HS-27A (cell line): ENCODE results near the gene SLC6A6.

Experiments
- DNase-seq: peaks from one replicate; pipeline ENCODE4 v3.0.0-alpha.2; 2012; ENCODE audit warnings: low read depth, missing footprints

SLC6A6 gene

DNA sequence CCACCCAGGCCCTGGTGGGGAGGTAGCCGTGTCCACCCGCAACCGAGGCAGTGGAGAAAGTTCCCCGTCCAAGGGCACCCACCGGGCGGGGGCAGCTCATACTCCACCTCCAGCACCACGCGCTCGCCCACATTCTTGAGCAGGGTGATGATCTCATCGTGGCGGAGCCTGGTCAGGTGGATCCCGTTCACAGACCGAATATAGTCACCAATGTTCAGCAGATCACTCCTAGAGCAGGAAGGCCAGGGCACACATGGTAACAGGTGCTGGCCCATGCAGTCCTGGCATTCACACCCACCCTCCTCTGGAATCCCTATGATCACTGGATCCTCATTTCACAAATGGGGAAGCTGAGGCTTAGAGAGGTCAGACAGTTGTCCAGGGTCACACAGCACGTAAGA lies 121.9 kb downstream of the SLC6A6 start:
- DNase-seq, result no peak

DNA sequence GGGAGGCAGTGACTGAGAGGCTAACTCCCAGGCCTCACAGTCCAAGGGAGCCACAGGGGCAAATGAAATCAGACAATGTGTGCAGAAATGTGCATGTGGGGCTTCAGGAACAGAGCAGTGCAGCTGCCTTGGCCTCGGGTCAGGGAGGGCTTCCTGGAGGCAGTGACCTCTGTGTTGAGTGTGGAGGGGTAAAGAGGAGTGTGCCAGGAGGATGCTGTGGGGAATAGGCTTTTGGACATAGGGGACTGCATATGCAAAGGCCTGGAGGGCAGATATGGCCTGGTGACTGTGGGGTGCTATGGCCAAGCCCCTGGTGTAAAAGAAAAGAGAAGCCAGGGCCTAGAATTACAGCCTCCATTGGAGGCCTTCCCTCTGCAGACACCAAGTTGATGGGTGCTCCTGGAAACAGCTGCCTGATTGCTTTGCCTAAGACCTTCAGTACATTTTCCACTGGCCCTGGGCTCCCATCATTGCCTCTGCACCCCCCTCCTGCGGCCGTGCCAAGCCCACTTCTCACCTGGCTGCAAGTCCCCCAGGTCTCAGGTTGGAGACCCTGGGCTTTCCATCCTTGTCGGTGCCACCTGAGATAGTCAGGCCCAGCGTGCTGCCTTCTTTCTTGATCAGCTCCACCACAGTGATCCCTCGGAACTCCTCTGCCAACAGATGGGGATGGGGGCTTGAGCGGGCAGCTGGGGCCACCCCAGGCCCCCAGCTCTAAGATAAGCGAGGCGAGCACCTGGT lies 122.7 kb downstream of the SLC6A6 start:
- no peak for DNase-seq

DNA sequence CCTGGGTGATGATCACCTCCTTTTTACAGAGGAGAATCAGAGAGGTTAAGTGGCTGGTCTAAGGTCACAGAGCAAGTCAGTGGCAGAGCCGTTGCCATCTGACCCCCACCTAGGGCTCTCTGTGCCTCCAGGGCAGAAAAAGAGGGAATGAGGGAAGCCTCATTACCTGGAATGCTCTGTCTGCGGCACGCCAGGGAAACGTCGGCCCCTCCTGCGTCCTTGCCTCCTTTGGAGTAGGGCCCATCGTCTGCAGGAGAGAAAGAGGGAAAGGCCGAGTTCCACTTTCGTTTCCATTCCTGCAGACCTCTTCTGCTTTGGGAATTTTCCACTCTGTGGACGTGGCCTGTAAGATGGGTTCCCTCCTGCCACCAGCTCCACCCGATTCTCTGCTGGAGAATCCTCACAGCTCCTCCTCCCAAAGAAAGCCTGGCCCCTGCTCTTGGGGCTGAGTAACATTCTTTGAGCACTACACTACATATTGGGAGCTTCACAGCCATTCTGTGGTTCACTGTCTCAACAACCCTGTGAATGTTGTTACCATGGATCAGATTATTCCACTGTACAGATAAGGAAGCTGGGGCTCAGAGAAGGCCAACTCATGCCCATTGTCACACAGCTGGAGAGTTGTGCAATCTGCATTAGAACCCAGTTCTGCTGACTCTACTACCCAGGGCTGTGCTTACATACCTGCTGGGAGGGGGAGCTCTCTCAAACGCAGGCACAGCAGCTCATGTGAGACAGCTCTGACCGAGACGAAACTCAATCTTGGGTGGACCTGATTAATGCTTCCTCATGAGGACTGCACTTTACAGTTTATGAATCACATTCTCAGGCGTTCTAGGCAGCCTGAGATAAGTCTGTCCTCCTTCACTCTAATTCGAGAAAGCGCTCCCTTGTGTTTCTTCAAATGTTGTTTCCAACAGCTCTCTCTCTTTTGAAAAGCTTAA lies 123.6 kb downstream of the SLC6A6 start:
- DNase-seq, result no peak

DNA sequence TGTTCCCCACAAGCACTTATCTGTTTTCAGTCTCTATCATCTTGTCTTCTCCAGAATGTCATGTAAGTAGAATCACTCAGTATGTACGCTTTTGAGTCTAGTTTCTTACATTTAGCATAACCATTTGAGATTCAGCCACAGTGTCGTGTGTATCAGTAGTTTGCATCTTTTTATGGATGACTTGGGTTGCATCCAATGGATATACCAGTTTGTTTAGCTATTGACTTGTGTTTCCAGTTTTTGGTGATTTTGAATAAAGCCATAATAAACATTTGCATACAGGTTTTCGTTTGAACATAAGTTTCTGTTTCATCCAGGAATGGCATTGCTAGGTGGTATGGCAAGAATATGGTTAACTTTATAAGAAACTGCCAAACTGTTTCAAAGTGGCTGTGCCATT lies 125.7 kb downstream of the SLC6A6 start:
- DNase-seq, result no peak

DNA sequence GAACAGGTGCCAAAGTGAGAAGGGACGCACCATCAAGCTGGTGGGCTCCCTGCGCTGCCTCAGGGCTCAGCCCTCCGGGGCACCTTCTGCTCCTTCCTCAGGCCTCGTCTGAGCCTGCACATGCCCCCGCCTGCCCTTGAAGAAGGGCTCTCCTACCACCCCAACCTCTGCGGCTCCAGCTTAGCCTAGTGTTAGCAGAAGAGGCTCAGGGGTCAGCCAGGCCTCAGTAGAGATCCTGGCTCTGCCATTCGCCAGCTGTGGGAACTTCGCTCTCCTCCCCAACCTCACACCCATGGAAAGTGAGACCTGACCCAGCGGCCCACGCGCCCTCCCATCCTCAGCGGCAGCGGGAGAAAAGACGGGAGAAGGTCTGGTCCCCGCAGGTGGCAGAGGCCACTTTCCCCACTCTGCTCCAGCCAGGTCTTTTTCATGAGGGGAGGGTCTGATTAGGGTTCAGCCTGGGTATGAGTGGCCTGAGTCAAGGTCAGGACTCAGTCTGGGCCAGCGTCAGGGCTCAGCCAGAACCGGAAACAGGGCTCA lies 129.5 kb downstream of the SLC6A6 start:
- DNase-seq, result no peak

DNA sequence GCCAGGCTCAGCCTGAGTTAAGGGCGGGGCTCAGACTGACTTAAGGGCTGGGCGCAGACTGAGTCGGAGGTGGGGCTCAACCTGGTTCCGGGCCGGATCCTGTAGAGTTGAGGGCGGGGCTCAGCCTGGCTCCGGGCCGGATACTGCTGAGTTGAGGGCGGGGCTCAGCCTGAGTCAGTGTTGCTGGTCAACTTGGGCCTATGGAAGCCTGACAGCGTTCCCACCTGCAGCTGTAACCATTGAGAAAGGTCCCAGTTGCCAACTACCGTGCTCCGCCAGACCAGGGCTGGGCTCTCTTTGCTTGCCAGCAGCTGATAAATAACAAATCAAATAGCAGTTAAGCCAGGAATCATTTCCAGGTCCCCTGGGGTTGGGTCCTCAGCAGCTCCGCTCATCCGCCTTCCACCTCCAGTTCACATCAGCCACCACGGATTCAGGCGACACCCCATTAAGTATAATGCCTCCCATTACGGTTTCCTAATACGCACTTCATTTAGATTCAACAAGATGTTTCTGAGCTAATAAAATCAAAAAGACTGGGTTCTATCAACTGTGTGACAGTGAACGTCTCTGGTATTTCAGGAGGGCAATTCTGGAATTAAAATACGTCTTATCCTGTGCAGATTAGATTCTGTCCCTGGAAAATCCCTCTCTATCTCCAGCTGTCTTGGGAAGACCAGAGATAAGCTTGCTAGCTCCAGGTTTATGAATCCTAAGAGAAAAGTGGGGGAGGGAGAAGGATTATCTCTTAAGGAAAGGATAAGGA lies 130.5 kb downstream of the SLC6A6 start:
- no peak for DNase-seq

DNA sequence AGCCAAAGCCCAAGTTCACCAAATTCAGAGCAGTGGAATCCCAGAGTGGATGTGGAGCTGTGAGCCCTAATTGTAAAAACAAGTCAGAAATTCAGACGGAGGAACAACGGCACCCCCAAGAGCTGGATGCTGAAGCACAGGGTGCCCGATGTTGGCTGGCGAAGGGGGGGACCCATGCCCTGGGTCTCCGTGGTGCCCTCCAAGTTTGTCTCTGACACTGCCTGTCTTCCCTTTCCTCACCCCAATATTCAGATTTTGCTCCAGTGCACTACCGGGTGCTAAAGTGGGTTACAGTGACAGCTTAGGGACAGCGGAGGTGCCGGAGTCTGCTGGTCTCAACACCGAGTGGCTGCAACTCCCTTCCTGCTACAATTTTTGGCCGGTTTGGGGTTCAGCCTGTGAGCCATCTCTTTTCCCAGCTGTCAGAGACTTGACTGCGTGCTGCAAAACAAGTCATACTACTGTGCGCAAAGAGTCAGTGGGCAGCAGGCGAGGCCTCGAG lies 131.1 kb downstream of the SLC6A6 start:
- DNase-seq, result no peak

DNA sequence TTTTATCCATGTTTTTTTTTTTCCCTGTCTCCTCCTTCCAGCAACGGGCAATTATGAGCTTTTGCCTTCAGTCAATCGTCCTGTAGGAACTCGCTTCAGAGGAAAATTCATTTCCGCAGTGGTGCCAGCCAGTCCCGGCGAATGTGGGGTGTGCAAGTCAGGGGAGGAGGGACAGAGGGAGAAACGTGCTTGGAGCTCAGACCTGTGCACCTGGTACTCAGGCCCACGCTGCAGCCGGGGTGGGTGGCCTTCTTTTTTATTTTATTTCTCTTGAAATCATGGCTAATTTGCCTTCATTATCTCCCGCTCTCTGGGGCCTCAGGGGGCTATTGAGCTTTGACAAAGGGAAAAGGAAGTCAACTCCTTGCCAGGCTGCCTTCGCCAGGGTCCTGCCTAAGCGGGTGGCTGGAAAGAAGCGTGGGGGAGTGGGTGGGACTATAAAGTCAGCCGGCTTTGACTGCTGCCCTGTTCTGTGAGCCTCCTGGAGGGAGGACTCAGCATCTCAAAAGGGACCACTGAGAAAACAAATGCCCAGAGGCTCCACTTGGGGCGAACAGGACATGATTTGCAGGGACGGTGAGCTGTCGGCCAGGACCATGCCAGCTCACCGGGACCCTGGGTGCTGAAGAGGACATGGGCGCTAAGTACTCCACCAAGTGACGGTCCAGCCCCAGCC lies 132.2 kb downstream of the SLC6A6 start:
- DNase-seq, result no peak

DNA sequence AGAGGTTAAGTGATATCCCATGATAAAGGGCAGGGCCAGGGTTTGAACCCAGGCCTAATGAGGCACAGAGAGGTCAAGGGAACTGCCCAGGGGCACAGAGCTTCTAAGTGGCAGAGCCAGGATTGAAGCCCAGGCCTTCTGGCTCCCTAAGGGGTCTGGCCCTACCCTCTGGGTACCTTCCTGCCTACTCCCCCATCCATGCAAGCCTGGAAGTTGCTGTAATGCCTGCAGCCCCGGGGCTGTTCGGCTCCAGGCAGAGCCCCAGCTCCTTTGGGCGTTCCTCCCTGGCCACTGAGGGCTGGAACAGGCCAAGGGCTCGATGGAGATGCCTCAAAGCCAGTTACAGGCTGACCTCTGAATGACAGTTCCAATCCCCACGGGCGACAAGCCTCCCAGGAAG lies 133.2 kb downstream of the SLC6A6 start:
- no peak for DNase-seq

DNA sequence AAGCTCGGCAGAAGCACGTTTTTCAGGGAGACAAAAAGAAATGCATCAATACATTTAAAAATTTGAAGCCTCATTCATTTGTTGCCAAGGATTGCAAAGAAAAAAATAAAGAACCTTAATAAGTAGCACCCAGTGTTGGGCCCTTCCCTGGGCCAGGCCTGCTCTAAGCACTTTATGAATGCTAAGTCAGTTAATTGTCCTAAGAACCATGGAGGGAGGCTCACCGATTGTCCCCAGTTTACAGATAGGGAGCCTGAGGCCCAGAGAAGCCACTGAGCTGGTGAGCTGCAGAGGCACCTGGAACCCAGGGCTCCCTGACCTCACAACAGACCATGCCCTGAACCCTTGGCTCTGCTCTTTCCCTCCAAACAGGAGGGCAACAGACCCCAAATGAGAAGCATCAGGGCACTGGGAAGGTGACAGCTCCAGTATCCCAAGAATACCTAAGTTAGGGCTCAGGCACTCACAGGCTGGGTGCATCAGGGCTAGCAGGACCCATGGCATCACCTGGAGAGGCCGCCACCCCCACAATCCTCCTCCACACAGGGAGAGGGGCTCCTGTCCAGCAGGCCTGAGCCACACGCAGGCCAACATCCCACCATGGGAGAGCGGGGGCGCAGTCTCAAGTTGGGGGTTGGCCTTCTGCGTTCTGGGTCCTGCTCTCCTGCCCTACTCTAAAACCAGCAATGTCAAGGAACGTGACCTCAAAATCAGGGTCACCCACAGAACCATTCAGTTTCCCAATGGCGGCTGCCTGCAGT lies 133.8 kb downstream of the SLC6A6 start:
- no peak for DNase-seq

DNA sequence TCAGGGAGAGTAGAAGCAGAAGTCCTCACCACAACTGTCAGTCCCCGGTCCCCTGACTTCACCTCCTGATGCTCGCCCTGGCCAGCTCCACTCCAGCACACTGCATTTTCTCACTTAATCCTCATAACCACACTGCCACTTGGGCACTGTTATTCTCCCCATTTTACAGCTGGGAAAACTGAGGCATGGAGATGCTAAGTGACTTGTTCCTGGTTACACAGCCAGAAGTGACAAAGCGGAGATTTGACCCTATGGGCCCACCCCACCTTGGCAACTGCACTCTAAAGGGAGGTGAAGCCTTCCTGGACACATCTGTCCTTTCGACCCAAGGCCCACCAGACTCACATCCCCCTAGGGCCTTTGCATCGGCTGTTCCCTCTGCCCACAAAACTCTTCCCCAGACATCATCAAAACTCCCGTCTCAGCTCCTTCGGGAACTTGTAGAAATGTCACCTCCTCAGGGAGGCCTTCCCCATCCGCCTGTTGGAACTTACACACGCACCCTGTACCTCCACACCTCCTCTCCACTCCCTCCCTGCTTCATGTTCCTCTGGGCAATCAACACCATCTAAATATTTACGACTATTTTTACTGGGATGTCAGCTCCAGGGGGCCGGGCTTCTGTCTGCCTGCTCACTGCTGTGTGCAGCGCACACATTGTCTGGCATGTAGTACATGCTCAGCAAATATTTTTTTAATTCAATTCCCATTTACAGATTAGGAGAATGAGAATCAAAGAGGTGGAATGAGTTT lies 134.6 kb downstream of the SLC6A6 start:
- DNase-seq, result no peak

DNA sequence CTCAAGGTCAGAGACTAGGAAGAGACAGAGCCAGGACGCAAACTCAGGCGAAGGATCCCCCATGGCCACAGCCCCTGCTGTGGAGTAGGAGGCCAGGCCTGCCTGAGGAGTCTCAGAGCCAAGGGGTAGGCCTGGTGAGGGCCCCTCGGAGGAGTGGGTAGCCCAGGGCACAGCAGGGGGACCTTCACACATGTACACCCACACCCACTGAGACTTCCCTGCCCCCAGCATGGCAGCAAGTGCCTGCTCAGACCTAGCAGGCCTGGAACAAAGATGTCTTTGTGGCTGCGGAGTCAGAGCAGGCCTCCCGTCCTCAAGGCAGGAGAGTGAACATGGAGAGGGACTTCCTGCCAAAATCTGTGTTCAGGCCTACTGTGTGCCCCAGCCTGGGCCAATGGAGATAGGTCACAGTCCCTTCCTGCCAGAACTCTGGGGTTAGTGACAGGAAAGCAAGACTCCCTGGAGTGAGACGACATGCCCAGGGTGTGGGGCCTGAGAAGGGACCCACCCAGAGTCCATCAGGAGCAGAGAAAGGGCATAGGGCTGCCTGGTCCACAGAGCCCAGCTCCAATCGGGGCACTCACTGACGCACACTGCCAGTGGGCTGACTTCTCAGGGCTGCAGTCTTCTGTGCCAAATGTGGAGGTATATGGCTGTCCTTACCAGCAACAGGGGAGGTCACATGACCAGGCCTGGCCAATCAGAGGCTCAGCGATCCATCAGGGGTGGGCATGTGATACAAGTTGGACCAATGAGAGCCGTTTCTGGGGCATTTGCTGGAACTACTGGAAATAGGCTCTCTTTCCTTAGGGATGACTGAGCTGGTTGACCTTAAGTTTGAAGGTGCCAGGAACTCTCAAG lies 135.4 kb downstream of the SLC6A6 start:
- DNase-seq, result no peak

DNA sequence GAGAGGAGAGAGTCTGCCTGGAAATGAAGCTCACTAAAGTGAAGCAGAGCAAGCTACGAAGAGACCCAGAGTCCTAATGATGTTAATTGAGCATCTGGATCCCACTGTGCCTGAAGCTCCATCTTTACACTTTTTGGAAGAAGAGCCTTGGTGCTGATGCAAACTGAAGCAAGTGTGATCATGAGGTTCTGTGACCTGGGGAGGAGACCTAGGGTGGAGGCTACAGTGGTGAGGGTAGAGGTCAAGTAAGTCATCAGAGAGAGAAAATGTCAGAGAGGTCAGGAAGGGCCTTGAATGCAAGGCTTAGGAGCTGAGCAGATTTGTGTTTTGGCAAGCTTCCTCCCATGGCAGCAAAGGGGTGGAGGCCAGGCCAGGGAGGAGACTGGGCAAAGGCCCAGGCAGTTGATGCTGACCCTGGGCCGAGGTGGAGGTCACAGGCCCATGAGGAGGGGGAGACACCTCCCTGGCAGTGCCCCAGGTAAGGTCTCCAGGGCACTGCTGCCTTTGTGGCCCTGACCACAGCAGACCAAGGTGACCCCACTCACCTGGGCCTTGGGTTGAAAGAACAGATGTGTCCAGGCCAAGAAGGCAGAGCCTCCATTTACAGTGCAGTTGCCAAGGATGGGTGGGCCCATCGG lies 136.2 kb downstream of the SLC6A6 start:
- no peak for DNase-seq
